GM23248 (cell line): Measurements from ENCODE around the gene USP37.

ENCODE experiments used
- EZH2 ChIP-seq: fragments of 200-600 bp; sonication (generic); IDR thresholded peaks from 2 replicates; pipeline ENCODE4 v1.6.1; 2018; ENCODE audit warnings: antibody characterized with exemption, mild to moderate bottlenecking; ENCODE audit not compliant: insufficient read depth, poor library complexity, severe bottlenecking
- EZH2phosphoT487 ChIP-seq: fragments of 200-600 bp; sonication (generic); IDR thresholded peaks from 2 replicates; pipeline ENCODE4 v1.6.1; 2018; ENCODE audit warnings: antibody characterized with exemption, moderate library complexity, mild to moderate bottlenecking, low read depth; ENCODE audit not compliant: insufficient read depth

DNA sequence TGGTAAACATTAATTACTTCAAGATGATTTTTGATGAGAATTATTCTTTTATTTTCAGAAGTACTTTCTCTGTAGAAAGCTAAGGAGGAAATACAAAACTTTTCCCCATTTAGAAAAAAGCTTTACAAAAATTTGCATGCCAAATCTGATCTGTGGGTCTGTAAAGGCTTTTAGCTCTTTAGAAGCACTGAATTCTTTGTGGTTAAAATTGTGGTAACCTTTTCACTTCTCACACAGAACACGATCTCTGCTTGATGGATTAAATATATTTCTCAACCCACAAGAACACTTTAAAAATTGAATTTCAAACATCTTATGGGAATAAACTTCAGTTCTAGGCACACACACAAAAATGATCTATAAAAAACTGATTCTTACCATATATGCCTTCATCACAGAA is 85.5 kb downstream of the USP37 start:
- TF ChIP-seq EZH2 (no peak), EZH2phosphoT487 (no peak)
